NCI-H526 (cell line): Measurements from ENCODE around the gene PPIL6.

Experiments used
- DNase-seq, 2 experiments: peaks; one replicate each; lab custom pipeline; 2025; lab: John Stamatoyannopoulos, UW

Gene PPIL6

GRCh38 chr6:109449064-109449794, 8.8 kb upstream of the PPIL6 start:
- DNase-seq, result no peak

DNA sequence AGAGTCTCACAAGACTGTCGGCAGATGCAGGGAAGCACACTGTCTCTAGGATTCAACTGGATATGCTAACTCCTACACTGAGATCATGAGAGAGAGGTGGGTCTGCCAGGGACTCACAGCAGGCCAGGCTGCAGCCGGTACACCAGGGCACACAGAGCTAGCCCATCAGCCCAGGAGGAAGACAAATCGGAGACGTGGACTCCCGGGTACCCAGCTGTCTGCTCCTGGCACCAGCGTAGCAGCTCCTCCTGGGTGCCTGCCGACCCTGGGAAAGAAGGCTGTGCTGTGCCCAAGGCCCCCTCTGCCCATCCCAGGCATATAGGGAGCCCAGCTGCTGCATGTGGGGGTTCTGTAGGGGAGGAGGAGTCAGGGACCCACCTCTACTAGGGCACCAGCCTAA, 8.2 kb upstream of the PPIL6 start:
- no peak for DNase-seq

DNA sequence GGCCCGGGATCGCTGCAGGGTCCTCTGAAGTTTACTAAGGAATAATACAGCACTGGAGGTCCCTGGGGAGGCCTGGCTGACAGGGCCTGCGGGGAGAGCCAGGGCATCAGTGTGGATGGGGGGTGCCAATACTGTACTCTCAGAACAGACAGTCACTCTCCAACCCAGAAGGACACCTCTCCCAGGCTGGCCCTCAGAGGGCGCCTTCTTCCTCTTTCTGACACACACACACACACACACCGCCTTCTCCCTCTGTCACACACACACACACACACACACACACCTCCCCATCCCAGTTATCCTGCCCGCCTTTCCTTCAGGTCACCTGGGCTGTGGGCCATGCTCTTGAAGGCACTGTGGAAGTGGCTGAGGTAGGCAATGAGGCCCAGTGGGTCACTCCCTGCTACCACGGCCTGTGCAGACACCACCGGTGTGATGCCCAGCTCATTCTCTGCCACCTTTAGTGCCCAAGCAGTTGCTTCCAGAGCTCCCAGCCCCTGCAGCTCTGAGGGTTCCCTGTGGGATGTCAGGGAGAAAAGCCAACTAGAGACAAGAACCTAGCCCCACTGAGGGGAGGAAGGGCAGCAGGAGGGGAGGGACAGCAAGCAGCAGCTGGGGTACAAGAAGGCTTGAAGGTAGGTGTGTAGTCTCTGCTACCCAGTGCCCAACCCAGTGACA, 7.6 kb upstream of the PPIL6 start:
- DNase-seq, result peak in 1 of 2 experiments; percentile 25

- DNase-seq, result no peak
Observed at GRCh38 chr6:109447087-109447486, 6.7 kb upstream of the PPIL6 start.

DNA sequence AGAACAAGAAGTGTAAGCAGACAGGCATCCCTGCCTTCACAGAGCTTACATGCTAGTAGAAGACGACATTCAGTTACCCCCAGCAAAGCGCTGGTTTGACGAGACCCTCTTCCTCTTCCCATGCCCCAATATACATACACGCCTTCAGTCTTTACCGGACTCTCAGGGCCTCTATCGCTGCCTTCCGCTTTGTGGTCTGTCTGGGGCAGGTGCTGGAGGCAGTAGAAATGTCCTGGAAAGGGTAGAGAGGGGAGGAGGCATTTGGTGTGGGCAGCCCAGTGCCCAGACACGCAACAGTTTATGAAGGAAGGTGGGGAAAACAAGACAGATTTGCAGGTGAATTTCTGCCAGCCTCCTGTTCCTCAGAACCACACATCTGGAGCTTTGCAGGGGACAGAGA, 6.1 kb upstream of the PPIL6 start:
- DNase-seq, result no peak

DNA sequence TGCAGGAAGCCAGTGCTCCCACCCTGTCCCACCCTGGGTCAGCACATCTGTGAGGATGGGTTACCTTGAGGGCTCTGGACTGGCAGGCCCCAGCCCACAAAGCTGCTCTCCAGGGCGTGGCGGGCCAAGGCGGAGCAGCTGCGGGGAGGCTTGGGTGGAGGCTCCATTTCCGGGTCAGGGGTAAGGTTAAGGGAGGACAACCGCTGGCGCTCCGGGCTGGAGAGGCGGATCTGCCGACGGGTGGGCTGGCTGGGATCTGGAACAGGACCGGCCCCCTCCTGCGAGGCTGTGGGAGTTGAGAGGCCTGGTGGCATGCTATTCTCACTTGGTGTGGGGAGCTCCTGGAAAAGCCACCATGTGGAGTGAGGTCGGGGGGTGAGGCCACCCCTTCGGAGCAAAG, 5.6 kb upstream of the PPIL6 start:
- no peak for DNase-seq

- no peak for DNase-seq
Observed at GRCh38 chr6:109445382-109445781, 5.0 kb upstream of the PPIL6 start.

DNA sequence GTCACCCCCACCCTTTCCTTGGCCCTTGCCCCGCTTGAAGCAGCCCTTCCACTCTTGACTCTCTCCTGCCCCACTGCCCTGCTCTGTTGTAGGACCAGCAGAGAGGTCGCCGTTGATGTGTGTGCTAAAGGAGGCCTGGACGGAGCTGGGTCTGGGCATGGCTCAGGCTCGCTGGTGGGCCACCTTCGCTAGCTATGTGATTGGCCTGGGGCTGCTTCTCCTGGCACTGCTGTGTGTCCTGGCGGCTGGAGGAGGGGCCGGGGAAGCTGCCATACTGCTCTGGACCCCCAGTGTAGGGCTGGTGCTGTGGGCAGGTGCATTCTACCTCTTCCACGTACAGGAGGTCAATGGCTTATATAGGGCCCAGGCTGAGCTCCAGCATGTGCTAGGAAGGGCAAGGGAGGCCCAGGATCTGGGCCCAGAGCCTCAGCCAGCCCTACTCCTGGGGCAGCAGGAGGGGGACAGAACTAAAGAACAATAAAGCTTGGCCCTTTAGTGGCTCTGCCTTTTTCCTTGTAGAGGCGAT, 3.1 kb upstream of the PPIL6 start:
- DNase-seq, result no peak

GRCh38 chr6:109442393-109442924, 2.0 kb upstream of the PPIL6 start:
- DNase-seq, result no peak

GRCh38 chr6:109441069-109441816, 815 bp upstream of the PPIL6 start:
- DNase-seq, result peak; percentile 46 to 74

- DNase-seq, result no peak
Observed at GRCh38 chr6:109436041-109436440, 4.4 kb downstream of the PPIL6 start.

GRCh38 chr6:109434456-109434855, 6.0 kb downstream of the PPIL6 start:
- DNase-seq, result no peak

GRCh38 chr6:109429496-109429895, 10.9 kb downstream of the PPIL6 start:
- DNase-seq, result no peak

GRCh38 chr6:109428889-109429477, 11.4 kb downstream of the PPIL6 start:
- DNase-seq, result no peak

DNA sequence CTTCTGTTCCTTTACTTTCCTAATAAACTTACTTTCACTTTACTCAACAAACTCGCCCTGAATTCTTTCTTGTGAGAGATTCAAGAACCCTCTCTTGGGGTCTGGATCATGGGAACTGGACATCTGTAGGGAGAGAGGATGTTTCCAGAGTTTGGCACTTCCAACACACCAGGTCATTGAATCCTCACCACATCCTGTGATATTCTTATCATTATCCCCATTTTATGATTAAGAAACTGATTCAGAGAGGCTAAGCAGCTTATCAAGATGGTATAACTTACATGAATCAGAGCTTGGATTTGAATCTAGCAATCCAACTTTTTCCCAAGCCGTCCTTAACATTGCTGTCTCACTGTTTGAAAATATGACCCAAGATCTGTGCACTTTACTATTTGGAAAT, 15.5 kb downstream of the PPIL6 start:
- DNase-seq, result no peak

DNA sequence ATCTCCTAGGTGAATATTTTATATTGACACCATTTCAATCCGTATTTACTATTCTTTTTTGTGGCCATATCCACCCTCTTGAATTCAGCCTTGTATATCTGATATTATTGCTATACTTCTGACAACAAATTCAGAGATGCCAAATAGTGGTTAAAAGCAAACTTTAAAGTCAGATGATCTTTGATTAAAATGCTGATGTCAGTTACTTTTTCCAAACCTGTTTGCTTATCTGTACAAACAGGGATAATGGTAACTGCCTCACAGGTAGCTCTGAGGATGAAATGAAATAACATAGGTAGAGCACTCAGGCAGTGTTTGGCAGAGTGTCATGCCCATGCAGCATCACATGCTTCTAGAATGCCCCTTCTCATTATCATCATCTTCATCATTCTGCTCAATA, 19.2 kb downstream of the PPIL6 start:
- DNase-seq, result no peak

DNA sequence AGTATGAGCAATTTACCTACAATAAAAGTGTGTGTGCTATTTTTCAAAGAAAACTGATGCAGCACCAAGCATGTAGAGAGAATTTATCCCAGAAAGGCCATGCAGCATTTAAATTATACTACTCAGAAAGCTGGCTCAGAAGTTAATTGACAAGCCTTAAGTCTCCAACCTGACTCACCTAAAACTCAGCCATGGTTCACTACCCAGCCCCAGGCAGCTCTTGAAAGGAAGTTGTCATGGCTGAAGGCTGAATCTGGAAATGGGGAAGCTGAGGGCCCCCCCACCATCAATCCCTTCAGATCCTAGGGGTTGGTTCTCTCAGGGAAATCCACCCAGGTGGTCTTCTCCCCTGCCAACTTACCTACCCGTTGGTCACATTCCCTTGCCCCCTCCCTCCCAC, 19.7 kb downstream of the PPIL6 start:
- DNase-seq, result no peak

DNA sequence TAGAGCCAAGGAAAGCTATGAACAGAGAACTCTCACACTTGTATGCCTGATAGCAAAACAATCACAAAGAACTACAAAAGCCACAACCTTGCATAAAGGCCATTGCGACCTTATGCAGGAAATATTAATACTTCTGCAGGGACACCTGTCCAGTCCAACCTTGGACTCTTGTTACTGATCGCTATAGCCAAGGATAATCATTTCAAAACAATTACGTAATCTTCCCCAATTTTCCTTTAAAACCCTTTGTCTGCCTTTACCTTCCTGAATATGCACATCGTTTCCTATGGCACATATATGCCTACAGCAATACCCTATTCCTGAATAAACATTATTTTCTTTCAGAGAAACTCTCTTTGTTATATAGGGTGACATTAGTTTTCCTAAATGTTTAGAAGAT, 22.8 kb downstream of the PPIL6 start:
- no peak for DNase-seq

DNA sequence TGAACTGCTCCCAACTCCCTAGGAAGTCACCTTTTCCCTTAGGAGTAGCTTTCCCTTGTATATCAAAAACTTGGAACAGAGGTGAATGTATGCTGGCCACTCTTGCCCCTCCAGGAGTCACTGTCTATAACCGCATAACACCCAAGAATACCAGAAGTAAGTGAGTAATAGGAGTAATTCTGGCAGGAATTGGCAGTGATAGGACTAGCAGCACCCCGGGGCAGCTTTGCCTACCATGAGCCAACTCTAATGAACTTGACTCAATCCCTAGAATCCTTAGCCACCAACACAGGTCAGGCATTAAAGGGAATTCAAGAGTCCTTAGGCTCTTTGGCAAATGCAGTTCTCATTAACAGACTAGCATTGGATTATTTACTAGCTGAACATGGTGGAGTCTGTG, 29.4 kb downstream of the PPIL6 start:
- DNase-seq, result no peak

DNA sequence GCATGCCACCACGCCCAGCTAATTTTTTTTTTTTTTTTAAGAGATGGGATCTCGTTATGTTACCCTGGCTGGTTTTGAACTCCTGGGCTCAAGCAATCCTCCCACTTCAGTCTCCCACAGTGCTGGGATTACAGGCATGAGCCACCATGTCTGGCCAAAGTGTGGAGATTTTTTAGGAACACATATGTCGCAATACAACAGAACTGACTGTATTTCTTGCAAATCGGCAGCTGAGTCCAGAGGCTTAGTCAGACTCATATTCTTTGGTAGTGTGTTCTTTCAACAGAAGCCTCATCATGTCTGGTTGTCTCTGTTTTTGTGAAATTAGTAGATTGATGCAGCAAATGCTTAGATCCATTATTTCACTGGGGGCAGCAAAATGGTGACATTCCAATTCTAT, 34.2 kb downstream of the PPIL6 start:
- no peak for DNase-seq

DNA sequence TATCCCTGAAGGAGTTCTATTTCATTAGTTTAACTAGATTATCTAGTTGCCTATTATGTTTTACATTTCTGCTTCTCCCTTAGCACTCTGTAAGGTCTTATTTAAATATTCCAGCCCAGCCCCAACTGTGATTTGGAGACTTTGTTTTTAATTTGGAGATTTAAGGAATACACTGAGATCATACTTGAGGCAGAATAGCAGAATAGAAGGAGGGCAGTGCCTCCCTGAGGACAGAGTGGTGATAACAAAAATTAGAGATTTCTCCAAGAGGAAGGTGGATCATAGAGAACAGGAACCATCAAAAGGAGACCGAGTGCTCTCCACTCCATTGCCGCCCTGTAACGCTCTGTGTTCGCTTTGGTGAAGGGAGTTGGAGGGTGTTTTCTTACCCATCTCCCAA, 43.4 kb downstream of the PPIL6 start:
- peak in 1 of 2 experiments; percentile 14 for DNase-seq

- DNase-seq, result no peak
Observed at GRCh38 chr6:109396046-109396718, 44.2 kb downstream of the PPIL6 start.
